H1 (cell line): ENCODE measurements around the gene IL2RA. TPM values are rescaled to one million over a fixed set of nuclear protein-coding genes. Genes with fewer than 3 reads are reported as not detected.

Experiments used
- CBX5 ChIP-seq: fragments of 300-800, 300-1000 bp; sonication (generic); IDR thresholded peaks from 2 replicates; pipeline ENCODE4 v1.7.1; 2016; ENCODE audit warnings: antibody characterized with exemption, low read length, low read depth
- EGR1 ChIP-seq: IDR thresholded peaks from 2 replicates; pipeline ENCODE4 v1.6.1; 2011; ENCODE audit warnings: low read depth, low read length, borderline replicate concordance
- HDAC2 ChIP-seq, 2 experiments: fragments of 300-600 bp in 1 of 2; sonication (generic) in 1 of 2; IDR thresholded peaks; 2 replicates each; pipeline ENCODE4 v1.6.1; 2011 to 2012; ENCODE audit warnings: low read depth in 2 of 2, low read length in 2 of 2, mild to moderate bottlenecking in 2 of 2, moderate library complexity in 2 of 2, borderline replicate concordance in 1 of 2, inconsistent platforms in 1 of 2
- JUN ChIP-seq: IDR thresholded peaks from 2 replicates; pipeline ENCODE4 v1.6.1; 2011; ENCODE audit warnings: low read depth, mild to moderate bottlenecking, improper control_type of control experiment, low read length
- MAFK ChIP-seq: IDR thresholded peaks from 2 replicates; pipeline ENCODE4 v1.6.1; 2012; ENCODE audit warnings: low read depth, mild to moderate bottlenecking, improper control_type of control experiment, low read length
- RNF2 ChIP-seq: fragments of 200-900, 300-1000 bp; sonication (generic); IDR thresholded peaks from 2 replicates; pipeline ENCODE4 v1.7.1; 2016; ENCODE audit warnings: borderline replicate concordance, low read depth, mild to moderate bottlenecking, antibody characterized with exemption, low read length; ENCODE audit not compliant: poor library complexity, severe bottlenecking; ENCODE audit errors: missing control alignments
- ZNF274 ChIP-seq: IDR thresholded peaks from 2 replicates; pipeline ENCODE4 v1.7.0; 2012; ENCODE audit warnings: low read length, borderline replicate concordance; ENCODE audit errors: extremely low read depth
- polyA plus RNA-seq, 7 experiments: library from polyadenylated mRNA; depleted of rRNA in 3 of 7; stranded (reverse) in 5 of 7; unstranded in 2 of 7; fragments of >200 nt in 5 of 7; fragments of 200-250 nt in 2 of 7; gene quantifications; 1 replicate in 5 of 7; 2 replicates in 1 of 7; 4 replicates in 1 of 7; pipeline versions ENCODE4 v1.2.1 to v1.2.3, GENCODE V29; 2011 to 2013; ENCODE audit warnings: missing spikeins in 2 of 7, mixed read lengths in 2 of 7
- total RNA-seq: library from RNA; stranded (reverse); fragmentation: NEBNext Ultra II Directional; extraction: Animal tissue kit (Norgen Biotek cat#: 25700); gene quantifications from 2 replicates; pipeline ENCODE4 v1.2.1, GENCODE V29; 2021
- TF ChIP-seq, protein P1 (sequence below): IDR thresholded peaks from 2 replicates; pipeline ENCODE4 v1.6.1; 2012; ENCODE audit warnings: inconsistent platforms

Gene IL2RA
- total and polyA plus RNA-seq, 2 of the 8 experiments (the other 6 are each of a cell fraction or from before 2014, with no cell fraction given), result not detected

GRCh38 chr10:6089334-6090219 lies 27.4 kb upstream of the IL2RA start (continued):
- TF ChIP-seq CBX5 (no peak), RNF2 (no peak), EGR1 (no peak), ZNF274 (no peak), JUN (no peak), MAFK (no peak), HDAC2 (IDR thresholded peaks at IDR 0.05; ENCODE audit: borderline replicate concordance in 1 of 2, low read depth in 2 of 2, low read length in 2 of 2) (no peak)
- TF ChIP-seq, protein P1, sequence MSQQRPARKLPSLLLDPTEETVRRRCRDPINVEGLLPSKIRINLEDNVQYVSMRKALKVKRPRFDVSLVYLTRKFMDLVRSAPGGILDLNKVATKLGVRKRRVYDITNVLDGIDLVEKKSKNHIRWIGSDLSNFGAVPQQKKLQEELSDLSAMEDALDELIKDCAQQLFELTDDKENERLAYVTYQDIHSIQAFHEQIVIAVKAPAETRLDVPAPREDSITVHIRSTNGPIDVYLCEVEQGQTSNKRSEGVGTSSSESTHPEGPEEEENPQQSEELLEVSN, result peak; percentile 50; the same call in 1 of the 2 replicates
